OCI-LY1 (cell line): ENCODE data around the gene ZDHHC14.

Experiments used
- H2AFZ ChIP-seq: fragments of 200-600 bp; sonication (generic), shearing (Covaris generic); 2 replicates; pipeline ENCODE4 v1.6.0; 2014; ENCODE audit warnings: antibody characterized with exemption, mild to moderate bottlenecking, low read length
- H3F3A ChIP-seq: fragments of 200-600 bp; sonication (generic), shearing (Covaris generic); 2 replicates; pipeline ENCODE4 v1.6.0; 2014; ENCODE audit warnings: mild to moderate bottlenecking, antibody characterized with exemption, low read length, moderate library complexity; ENCODE audit not compliant: insufficient read depth
- H3K27ac ChIP-seq: fragments of 200-600 bp; sonication (generic); 2 replicates; pipeline ENCODE4 v1.5.1; 2014; ENCODE audit warnings: low read length, mixed run types, mild to moderate bottlenecking, low read depth; ENCODE audit not compliant: poor library complexity, severe bottlenecking
- H3K27me3 ChIP-seq: fragments of 200-600 bp; sonication (generic); 2 replicates; pipeline ENCODE4 v1.6.0; 2014; ENCODE audit warnings: antibody characterized with exemption, mild to moderate bottlenecking, low read length, moderate library complexity; ENCODE audit not compliant: insufficient read depth
- H3K36me3 ChIP-seq: fragments of 200-600 bp; sonication (generic); 2 replicates; pipeline ENCODE4 v1.6.1; 2014; ENCODE audit warnings: mild to moderate bottlenecking, antibody characterized with exemption, low read length, moderate library complexity, mixed read lengths; ENCODE audit not compliant: insufficient read depth
- H3K4me1 ChIP-seq: fragments of 200-600 bp; sonication (generic); 2 replicates; pipeline ENCODE4 v1.5.1; 2014; ENCODE audit warnings: mild to moderate bottlenecking, low read length, moderate library complexity; ENCODE audit not compliant: insufficient read depth, severe bottlenecking
- H3K4me2 ChIP-seq: fragments of 200-600 bp; sonication (generic), shearing (Covaris generic); 2 replicates; pipeline ENCODE4 v1.6.1; 2014; ENCODE audit warnings: low read length
- H3K4me3 ChIP-seq: fragments of 200-600 bp; sonication (generic); 2 replicates; pipeline ENCODE4 v1.5.1; 2014; ENCODE audit warnings: low read length, low read depth, mild to moderate bottlenecking, mixed read lengths; ENCODE audit not compliant: poor library complexity, severe bottlenecking
- H3K79me2 ChIP-seq: fragments of 200-600 bp; shearing (Covaris generic); 2 replicates; pipeline ENCODE4 v1.6.1; 2016; ENCODE audit warnings: mixed run types, low read length, mixed read lengths; ENCODE audit not compliant: insufficient read depth
- H3K9ac ChIP-seq: fragments of 200-600 bp; sonication (generic), shearing (Covaris generic); 2 replicates; pipeline ENCODE4 v1.6.1; 2014; ENCODE audit warnings: mild to moderate bottlenecking, low read length, mixed read lengths
- H3K9me2 ChIP-seq: fragments of 200-600 bp; sonication (generic), shearing (Covaris generic); 2 replicates; pipeline ENCODE4 v1.6.1; 2014; ENCODE audit warnings: low read depth, mild to moderate bottlenecking, low read length, mixed read lengths
- H3K9me3 ChIP-seq: fragments of 200-600 bp; shearing (Covaris generic); 2 replicates; pipeline ENCODE4 v1.6.1; 2014; ENCODE audit warnings: low read length, mixed read lengths
- H4K20me1 ChIP-seq: fragments of 200-600 bp; sonication (generic), shearing (Covaris generic); 2 replicates; pipeline ENCODE4 v1.6.0; 2016; ENCODE audit warnings: mild to moderate bottlenecking, low read length; ENCODE audit not compliant: insufficient read depth
- CTCF ChIP-seq: fragments of 200-600 bp; sonication (generic), shearing (Covaris generic); IDR thresholded peaks from 2 replicates; pipeline ENCODE4 v1.5.1; 2017; ENCODE audit warnings: mild to moderate bottlenecking, antibody characterized with exemption, low read length, moderate library complexity, mixed read lengths
- EZH2 ChIP-seq: fragments of 200-600 bp; sonication (generic), shearing (Covaris generic); IDR thresholded peaks from 2 replicates; pipeline ENCODE4 v1.8.0; 2017; ENCODE audit warnings: borderline replicate concordance, mixed run types, mild to moderate bottlenecking, antibody characterized with exemption, low read length, moderate library complexity, mixed read lengths

Gene ZDHHC14

GRCh38 chr6:157520596-157521361 lies 139.8 kb downstream of the ZDHHC14 start:
- Histone ChIP-seq H2AFZ (no peak overlapping the region), H3K4me1 (no peaks in the 10 kb centered on the region), H3K9ac (no peak overlapping the region), H3K36me3 (no peaks in the 10 kb centered on the region), H3K9me2 (no peaks in the 10 kb centered on the region), H3F3A (no peaks in the 10 kb centered on the region), H3K79me2 (no peaks in the 10 kb centered on the region), H3K9me3 (no peaks in the 10 kb centered on the region), H4K20me1 (no peaks in the 10 kb centered on the region), H3K4me3 (no peak overlapping the region), H3K27ac (no peak overlapping the region), H3K4me2 (no peak overlapping the region), H3K27me3 (no peaks in the 10 kb centered on the region)
- TF ChIP-seq CTCF (no peak), EZH2 (no peak)

GRCh38 chr6:157521362-157522335 lies 140.7 kb downstream of the ZDHHC14 start:
- Histone ChIP-seq H3K27ac (no peak overlapping the region), H3K27me3 (no peaks in the 10 kb centered on the region), H3K4me3 (no peak overlapping the region), H2AFZ (no peak overlapping the region), H3K79me2 (no peaks in the 10 kb centered on the region), H3K4me2 (no peak overlapping the region), H3K9me2 (no peaks in the 10 kb centered on the region), H3K36me3 (no peaks in the 10 kb centered on the region), H3F3A (no peaks in the 10 kb centered on the region), H4K20me1 (no peaks in the 10 kb centered on the region), H3K9me3 (no peaks in the 10 kb centered on the region), H3K4me1 (no peaks in the 10 kb centered on the region), H3K9ac (no peak overlapping the region)
- TF ChIP-seq EZH2 (no peak), CTCF (no peak)

- Histone ChIP-seq H3K9me3 (no peaks in the 10 kb centered on the region), H3K27me3 (no peaks in the 10 kb centered on the region), H3K9me2 (no peaks in the 10 kb centered on the region), H3K4me3 (no peak overlapping the region), H3K27ac (no peak overlapping the region), H3F3A (no peaks in the 10 kb centered on the region), H3K79me2 (no peaks in the 10 kb centered on the region), H3K4me1 (no peaks in the 10 kb centered on the region), H4K20me1 (no peaks in the 10 kb centered on the region), H2AFZ (no peak overlapping the region), H3K36me3 (no peaks in the 10 kb centered on the region), H3K9ac (no peak overlapping the region), H3K4me2 (no peak overlapping the region)
- TF ChIP-seq EZH2 = no peak
- TF ChIP-seq CTCF = no peak
Measured at GRCh38 chr6:157522472-157522871, 141.5 kb downstream of the ZDHHC14 start.
